GM12878 (cell line): ENCODE data around the gene PPP1R14D. TPM values are rescaled to one million over a fixed set of nuclear protein-coding genes. Genes with fewer than 3 reads are reported as not detected.

ENCODE experiments used
- ATAC-seq: fragments of 200-7000 bp; cut with Tn5 transposase; 3 replicates; pipeline ENCODE4 v1.9.1; 2020; ENCODE audit warnings: mild to moderate bottlenecking, moderate library complexity
- BruUV-seq: library from RNA; stranded (reverse); fragments of 400-500 nt; replicated peaks from 2 replicates; lab custom pipeline; 2021; lab: Mats Ljungman, UMichigan
- CTCF ChIA-PET: fragments of 300-600 bp; sonication (Branson Sonifier 250); formaldehyde crosslinking; extraction: SDS; loops from one replicate; lab custom pipeline; 2021; ENCODE audit warnings: inconsistent platforms; lab: Yijun Ruan, JAX
- POLR2A ChIA-PET: fragments of 350-600 bp; formaldehyde crosslinking; extraction: SDS; loops from one replicate; lab custom pipeline; 2021; ENCODE audit warnings: inconsistent platforms; lab: Charles Lee
- RAD21 ChIA-PET: fragments of 300-600 bp; sonication (Branson Sonifier 250); formaldehyde crosslinking; loops from one replicate; lab custom pipeline; 2023; ENCODE audit warnings: antibody characterized with exemption; ENCODE audit not compliant: unreplicated experiment; lab: Charles Lee
- SMC1A ChIA-PET: fragments of 300-600 bp; sonication (Branson Sonifier 250); formaldehyde crosslinking; loops from one replicate; lab custom pipeline; 2023; ENCODE audit not compliant: unreplicated experiment, uncharacterized antibody; lab: Charles Lee
- DNase-seq: peaks from one replicate; pipeline ENCODE4 v3.0.0-alpha.2; 2011; ENCODE audit warnings: low read depth, low spot score
- FAIRE-seq: peaks from 3 replicates; lab custom pipeline; 2011; peaks lifted over from hg19 to GRCh38; lab: Jason Lieb, UNC
- H2AFZ ChIP-seq: 2 replicates; pipeline ENCODE4 v1.6.0; 2011; ENCODE audit warnings: low read depth, low read length, control low read depth; ENCODE audit not compliant: control insufficient read depth
- H3K27ac ChIP-seq: 2 replicates; pipeline ENCODE4 v1.5.1; 2011; ENCODE audit warnings: control low read depth; ENCODE audit not compliant: control insufficient read depth, insufficient read depth
- H3K27me3 ChIP-seq, 2 experiments: replicated peaks in 1 of 2; 2 replicates each; pipeline versions ENCODE4 v1.6.0 to v1.6.1; 2011; ENCODE audit warnings: low read length in 1 of 2; ENCODE audit not compliant: control insufficient read depth in 2 of 2, insufficient read depth in 2 of 2
- H3K36me3 ChIP-seq, 2 experiments: 2 replicates each; pipeline ENCODE4 v1.5.1; 2011; ENCODE audit warnings: low read length in 1 of 2; ENCODE audit not compliant: control insufficient read depth in 2 of 2, insufficient read depth in 2 of 2
- H3K4me1 ChIP-seq: 2 replicates; pipeline ENCODE4 v1.6.1; 2011; ENCODE audit warnings: mild to moderate bottlenecking, low read length, moderate library complexity, mixed read lengths; ENCODE audit not compliant: control insufficient read depth, insufficient read depth
- H3K4me2 ChIP-seq: 2 replicates; pipeline ENCODE4 v1.6.0; 2011; ENCODE audit warnings: control low read depth; ENCODE audit not compliant: control insufficient read depth, insufficient read depth
- H3K4me3 ChIP-seq: fragments of 200-600 bp; sonication (generic); 2 replicates; pipeline ENCODE4 v1.5.1; 2016
- H3K79me2 ChIP-seq: 2 replicates; pipeline ENCODE4 v1.6.0; 2011; ENCODE audit warnings: low read length; ENCODE audit not compliant: control insufficient read depth, insufficient read depth
- H3K9ac ChIP-seq: 2 replicates; pipeline ENCODE4 v1.8.0; 2011; ENCODE audit warnings: low read length, control low read depth, mixed read lengths; ENCODE audit not compliant: control insufficient read depth, insufficient read depth
- H3K9me3 ChIP-seq: replicated peaks from 3 replicates; pipeline ENCODE4 v1.5.1; 2011; ENCODE audit warnings: mild to moderate bottlenecking, low read length; ENCODE audit not compliant: control insufficient read depth, insufficient read depth
- H4K20me1 ChIP-seq: 2 replicates; pipeline ENCODE4 v1.6.0; 2011; ENCODE audit not compliant: control insufficient read depth, insufficient read depth
- E2F8 ChIP-seq: fragments of 450-650 bp; IDR thresholded peaks from 2 replicates; pipeline ENCODE4 v1.6.1; 2018; ENCODE audit warnings: mild to moderate bottlenecking, low read depth, moderate library complexity; ENCODE audit not compliant: partially characterized antibody
- FOXM1 ChIP-seq: IDR thresholded peaks from 2 replicates; pipeline ENCODE4 v1.6.1; 2012; ENCODE audit warnings: low read depth, mild to moderate bottlenecking, inconsistent platforms, low read length, moderate library complexity
- HCFC1 ChIP-seq: fragments of 150-350 bp; IDR thresholded peaks from 2 replicates; pipeline ENCODE4 v1.6.1; 2014; ENCODE audit warnings: low read length
- HDAC2 ChIP-seq: fragments of 200-600 bp; sonication (generic); IDR thresholded peaks from 2 replicates; pipeline ENCODE4 v1.6.1; 2017
- HDGF ChIP-seq: fragments of 450-650 bp; IDR thresholded peaks from 2 replicates; pipeline ENCODE4 v1.6.1; 2016; ENCODE audit warnings: antibody characterized with exemption
- HSF1 ChIP-seq: fragments of 150-350 bp; IDR thresholded peaks from 2 replicates; pipeline ENCODE4 v1.6.1; 2014; ENCODE audit warnings: mild to moderate bottlenecking, low read depth, low read length
- IRF3 ChIP-seq: fragments of 450-650 bp; IDR thresholded peaks from 2 replicates; pipeline ENCODE4 v1.6.1; 2014; ENCODE audit warnings: mild to moderate bottlenecking
- PAX5 ChIP-seq: IDR thresholded peaks from 2 replicates; pipeline ENCODE4 v1.6.1; 2011; ENCODE audit warnings: low read depth, low read length, borderline replicate concordance
- PBX3 ChIP-seq: IDR thresholded peaks from 2 replicates; pipeline ENCODE4 v1.6.1; 2011; ENCODE audit warnings: mild to moderate bottlenecking, low read depth, low read length, moderate library complexity; ENCODE audit not compliant: insufficient replicate concordance
- SUPT20H ChIP-seq: IDR thresholded peaks from 2 replicates; pipeline ENCODE4 v1.6.1; 2011; ENCODE audit warnings: low read depth, mild to moderate bottlenecking, low read length, moderate library complexity, borderline replicate concordance; ENCODE audit not compliant: control insufficient read depth
- TCF7 ChIP-seq: IDR thresholded peaks from 2 replicates; pipeline ENCODE4 v1.6.1; 2014; ENCODE audit warnings: antibody characterized with exemption, borderline replicate concordance
- USF1 ChIP-seq: IDR thresholded peaks from 2 replicates; pipeline ENCODE4 v1.6.1; 2011; ENCODE audit warnings: borderline replicate concordance, low read depth, mild to moderate bottlenecking, moderate library complexity, mixed read lengths, low read length; ENCODE audit not compliant: insufficient read depth; ENCODE audit errors: extremely low read length
- ZBED1 ChIP-seq: IDR thresholded peaks from 2 replicates; pipeline ENCODE4 v1.6.1; 2016; ENCODE audit warnings: borderline replicate concordance
- WGBS: methylation state at CpG from one replicate; pipeline ENCODE4 v1.1.6; 2016; ENCODE audit warnings: low lambda C conversion rate; ENCODE audit not compliant: insufficient replicate concordance, insufficient coverage; ENCODE audit errors: missing lambda C conversion rate; 5-methylcytosine and 5-hydroxymethylcytosine counted together
- in situ Hi-C: fragments of 300-500 bp; cut with MboI; formaldehyde crosslinking; loops from 9 replicates; pipeline ENCODE4 v1.14.3; 2018; ENCODE audit warnings: mixed read lengths
- intact Hi-C: fragments of 100-400 bp; cut with micrococcal nuclease; formaldehyde crosslinking; loops from one replicate; pipeline ENCODE4 v1.14.2; 2022; ENCODE audit not compliant: unreplicated experiment
- polyA plus RNA-seq, 11 experiments: library from polyadenylated mRNA; depleted of rRNA in 4 of 11; unstranded in 6 of 11; stranded (reverse) in 5 of 11; fragments of >200 nt; fragmentation: Nextera tagmentation in 4 of 11; fragmentation: Illumina TruSeq in 1 of 11; extraction: Ambion mirVana in 4 of 11; extraction: Trizol in 1 of 11; gene quantifications; 1 replicate in 1 of 11; 2 replicates in 10 of 11; pipeline versions ENCODE4 v1.2.1 to v1.2.3, GENCODE V29; 2011 to 2016; ENCODE audit warnings: inconsistent platforms in 2 of 11, missing spikeins in 2 of 11, low read depth in 1 of 11
- total RNA-seq, 4 experiments: library from RNA; depleted of rRNA in 3 of 4; stranded (reverse); fragments of >200 nt in 3 of 4; fragmentation: Illumina TruSeq in 1 of 4; extraction: Trizol in 1 of 4; gene quantifications; 2 replicates each; pipeline versions ENCODE4 v1.2.1 to v1.2.3, GENCODE V29; 2013 to 2021

The PPP1R14D gene
- total and polyA plus RNA-seq, 10 of the 15 experiments (the other 5 are each of a cell fraction or from before 2014, with no cell fraction given), result 0.10 TPM; not detected in 9

GRCh38 chr15:40789119-40789518, 39.4 kb downstream of the PPP1R14D start:
- H3K9ac ChIP-seq, result no peak overlapping the region
- ATAC-seq (no peak), DNase-seq (no peak), FAIRE-seq (no peak)
- no peaks in the 10 kb centered on the region for H3K9me3 ChIP-seq
- H3K4me1 ChIP-seq, result peaks cover 9% of the 10 kb centered on the region
- ChIA-PET POLR2A (interaction anchor here (0.7 kb wide), 1 partner anchor 22 kb away, joined by 3 read pairs; no protein-coding TSS in a partner anchor), SMC1A (no interaction called here), CTCF (interaction anchor here (1.4 kb wide), 1 partner anchor 13 kb away, joined by 3 read pairs; no protein-coding TSS in a partner anchor), RAD21 (no interaction called here)
- no peaks in the 10 kb centered on the region for H4K20me1 ChIP-seq
- 92% methylated on average over 5 of the region's 5 CpGs for WGBS
- in situ Hi-C loops (loop anchor here (5.0 kb wide), 1 partner anchor 272 kb away; no protein-coding TSS in a partner anchor), intact Hi-C loops (no loop called here)
- H2AFZ ChIP-seq, result no peak overlapping the region
- H3K36me3 ChIP-seq, result peaks cover 0 to 7% of the 10 kb centered on the region in 2 experiments; a peak in 2 of 4 replicates
- no peak overlapping the region for H3K4me2 ChIP-seq
- no TSS peak for BruUV-seq
- peaks cover 5% of the 10 kb centered on the region for H3K79me2 ChIP-seq
- H3K27me3 ChIP-seq, result no peaks in the 10 kb centered on the region
- H3K27ac ChIP-seq, result no peak overlapping the region
- H3K4me3 ChIP-seq, result no peak overlapping the region
- TF ChIP-seq FOXM1 (no peak), ZBED1 (no peak), USF1 (no peak), HDAC2 (no peak), HDGF (no peak), HCFC1 (no peak), PAX5 (no peak), HSF1 (no peak), PBX3 (no peak), IRF3 (no peak), E2F8 (no peak), TCF7 (no peak), SUPT20H (no peak)
